HG03457 (cell line): ENCODE data around the gene CCM2.

Experiments
- ATAC-seq: cut with Tn5 transposase; IDR thresholded peaks from one replicate; pipeline ENCODE4 v1.9.1; 2021; ENCODE audit warnings: moderate number of reproducible peaks; ENCODE audit not compliant: unreplicated experiment

The CCM2 gene

DNA sequence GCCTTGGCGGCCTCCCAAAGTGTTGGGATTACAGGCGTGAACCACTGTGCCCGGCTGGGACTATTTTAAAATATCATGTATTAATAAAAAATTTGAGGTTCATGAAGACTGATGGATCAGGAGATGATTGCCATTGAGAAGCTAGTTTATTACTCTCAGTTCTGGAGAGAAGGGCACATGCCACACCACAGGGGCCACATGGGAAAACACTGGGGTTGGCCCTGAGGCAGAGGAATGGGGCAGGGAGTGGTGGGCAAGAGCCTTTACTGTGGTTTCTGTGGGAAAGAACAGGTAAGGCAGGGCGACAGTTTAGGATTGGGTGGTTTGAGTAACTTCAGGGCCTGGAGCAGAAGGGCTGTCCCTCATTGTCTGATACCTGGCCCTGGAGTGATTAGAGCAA, 118.3 kb downstream of the CCM2 start:
- no peak for ATAC-seq

DNA sequence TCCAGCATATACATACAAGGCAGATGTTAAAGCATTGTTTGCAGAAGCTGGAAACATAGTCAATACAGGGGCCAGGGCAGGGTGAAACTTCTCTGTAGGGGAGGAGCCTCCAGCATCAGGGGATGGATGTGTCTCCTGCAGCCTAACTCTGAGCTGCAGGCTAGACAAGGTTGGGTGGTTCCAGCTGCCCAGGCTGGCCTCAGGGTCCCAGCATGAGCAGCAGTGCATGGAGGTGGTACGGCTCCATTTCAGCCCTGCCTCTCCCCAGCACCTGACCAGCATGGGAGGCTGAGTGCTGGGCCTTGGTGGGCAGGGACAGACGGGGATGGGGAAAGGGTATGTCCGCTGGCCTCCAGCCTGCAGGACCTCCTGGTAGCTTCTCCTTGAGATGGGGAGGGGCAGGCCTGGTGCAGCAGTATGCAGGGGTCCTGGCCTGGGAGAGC, 118.9 kb downstream of the CCM2 start:
- no peak for ATAC-seq

DNA sequence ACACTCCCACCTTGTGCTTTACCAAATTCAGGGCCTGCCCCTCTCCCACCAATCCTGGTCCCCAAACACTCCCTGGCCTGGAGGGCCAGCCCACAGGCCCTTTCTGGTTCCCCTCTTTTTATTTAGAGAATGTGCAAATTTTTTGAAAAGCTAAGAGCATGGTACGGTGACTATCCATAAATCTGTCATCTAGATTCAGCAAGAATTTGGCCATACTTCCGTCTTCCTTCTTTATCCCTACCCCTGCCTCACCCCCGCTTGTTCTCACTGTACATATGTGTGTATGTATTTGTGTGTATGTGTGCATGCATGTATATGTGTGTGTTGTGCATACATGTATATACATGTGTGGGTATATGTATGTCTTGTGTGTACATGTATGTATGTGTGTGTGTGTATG, 119.5 kb downstream of the CCM2 start:
- ATAC-seq, result no peak

DNA sequence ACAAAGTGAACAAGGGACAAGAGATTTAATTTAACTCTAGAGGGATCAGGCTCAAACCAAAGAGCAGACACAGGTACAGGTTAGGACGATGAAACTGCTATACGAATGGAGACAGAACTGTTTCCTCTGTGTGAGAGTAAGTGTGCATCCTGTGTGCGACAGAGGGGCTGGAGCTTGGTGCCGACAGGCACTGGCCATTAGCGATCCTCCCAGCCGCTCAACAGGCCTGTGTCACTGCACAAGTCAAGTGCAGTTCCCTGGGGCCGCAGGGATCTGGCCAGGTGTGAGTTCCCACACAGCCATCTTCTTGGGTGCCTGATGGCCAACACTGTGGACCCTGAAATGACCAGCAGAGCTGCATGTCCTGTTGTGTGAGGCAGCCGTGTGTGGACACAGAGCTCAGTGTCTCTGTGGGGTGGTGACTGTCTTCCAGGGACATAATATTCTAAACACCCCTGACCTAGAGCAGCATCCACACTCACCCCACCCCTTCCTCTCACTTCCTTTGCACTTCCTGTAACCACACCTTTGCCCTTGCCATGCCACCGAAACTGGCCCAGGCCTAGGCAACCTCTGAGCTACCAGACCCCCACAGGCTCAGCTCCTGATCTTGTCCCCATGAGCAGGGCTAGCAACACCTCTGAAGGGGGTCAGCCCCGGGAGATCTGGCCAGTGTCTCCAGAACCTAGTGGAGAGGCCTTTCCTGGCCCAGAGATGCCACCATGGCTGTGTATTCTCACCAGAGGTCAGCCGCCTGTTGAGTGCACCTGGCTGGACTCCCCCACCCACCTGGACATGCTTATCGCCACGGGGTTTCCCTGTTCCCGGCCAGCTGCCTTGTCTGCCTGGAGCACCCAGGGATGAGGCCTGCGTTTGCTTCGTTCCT, 123.2 kb downstream of the CCM2 start:
- ATAC-seq, result no peak

DNA sequence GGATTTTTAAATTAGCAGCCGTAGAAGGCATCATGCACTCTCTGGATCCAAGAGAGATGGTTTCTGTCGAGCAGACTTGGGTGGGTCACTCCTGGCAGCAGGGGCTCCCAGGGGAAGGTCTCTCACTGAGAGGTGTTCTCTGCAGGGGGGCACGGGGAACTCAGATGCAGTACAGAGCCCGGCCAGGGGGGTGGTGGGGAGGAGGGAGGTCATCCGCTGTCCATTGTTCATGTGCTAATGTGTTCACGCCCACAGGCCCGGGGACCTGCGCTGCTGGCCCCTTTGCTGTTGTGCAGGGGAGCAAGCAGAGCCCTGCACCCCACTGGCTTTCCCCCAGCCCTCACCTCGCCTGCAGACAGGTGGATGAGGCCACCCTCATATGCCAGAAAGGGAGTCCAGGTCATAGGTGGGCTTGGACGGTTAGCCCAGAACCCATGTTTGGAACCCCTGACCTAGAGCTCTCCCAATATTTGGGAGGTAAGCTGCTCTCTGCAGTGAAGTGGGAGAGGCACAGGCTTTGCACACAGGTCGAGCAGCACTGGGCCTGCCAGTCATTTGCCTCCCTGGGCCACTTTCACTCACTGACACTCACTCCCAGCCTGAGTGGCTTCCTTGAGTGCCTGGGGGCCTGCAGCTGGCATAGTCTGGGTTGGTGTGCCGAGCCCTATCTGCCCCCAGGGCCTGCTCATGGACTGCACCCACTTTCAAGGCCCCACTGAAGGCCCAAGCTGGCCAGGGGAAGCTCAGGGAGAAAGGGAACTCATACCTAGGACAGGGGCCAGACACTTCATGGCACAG, 124.1 kb downstream of the CCM2 start:
- ATAC-seq, result no peak

DNA sequence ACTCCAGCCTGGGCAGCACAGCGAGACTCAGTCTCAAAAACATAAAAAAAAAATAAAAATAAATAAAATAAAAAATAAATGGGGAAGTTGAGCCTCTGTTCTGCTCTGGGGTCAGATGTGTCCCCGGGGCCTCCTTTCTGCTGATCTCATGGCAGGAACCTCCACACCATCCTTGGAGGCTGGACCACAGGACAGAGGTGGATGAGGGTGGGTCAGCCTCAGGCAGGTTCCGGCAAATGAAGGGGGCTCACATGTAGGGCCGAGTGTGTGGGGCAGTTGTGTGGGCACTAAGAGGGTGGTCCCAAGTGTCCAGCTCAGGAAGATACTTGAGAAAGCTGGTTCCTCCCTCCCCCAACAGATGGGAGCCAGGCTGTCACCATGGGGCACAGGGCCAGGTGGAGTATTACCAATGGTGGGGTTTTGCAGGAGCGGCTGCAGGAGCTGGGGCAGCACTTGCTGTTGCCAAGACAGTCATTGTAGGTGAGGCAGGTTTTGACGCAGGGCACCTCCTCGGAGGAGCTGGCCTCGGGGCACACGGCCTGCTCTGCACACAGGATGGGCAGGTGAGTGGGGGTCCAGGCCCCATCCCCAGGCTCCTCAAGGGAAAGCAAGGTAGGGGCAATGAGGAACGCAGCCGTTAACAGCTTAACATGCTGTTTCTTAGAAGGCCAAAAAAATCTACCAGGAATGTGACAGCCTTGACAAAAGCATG, 125.3 kb downstream of the CCM2 start:
- no peak for ATAC-seq
